GM12801 (cell line): ENCODE results near the gene PSMA1.

Experiments used
- TF ChIP-seq, protein P1 (sequence below): IDR thresholded peaks from one replicate; pipeline ENCODE4 v1.5.1; 2011; ENCODE audit warnings: control low read depth; ENCODE audit not compliant: insufficient read length; ENCODE audit errors: extremely low read depth

Gene PSMA1

DNA sequence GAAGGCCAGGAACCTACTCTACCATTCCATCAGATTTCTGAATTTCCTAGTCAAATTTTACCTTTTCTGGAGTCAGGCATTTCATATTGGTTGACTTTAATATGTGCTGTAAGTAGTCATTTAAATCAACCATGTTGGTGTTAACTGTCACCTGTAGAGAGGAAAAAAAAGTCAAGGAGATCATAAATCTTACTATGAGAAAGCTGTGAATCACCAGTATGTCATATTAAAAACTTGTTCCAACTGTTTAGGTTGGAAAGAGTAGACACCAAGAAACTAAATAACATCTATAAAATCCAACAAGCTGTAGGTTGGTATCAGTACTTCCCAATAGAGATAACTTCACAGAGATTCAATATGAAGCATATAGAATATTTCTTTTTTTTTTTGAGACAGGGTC is 60.0 kb downstream of the PSMA1 start:
- TF ChIP-seq, protein P1, sequence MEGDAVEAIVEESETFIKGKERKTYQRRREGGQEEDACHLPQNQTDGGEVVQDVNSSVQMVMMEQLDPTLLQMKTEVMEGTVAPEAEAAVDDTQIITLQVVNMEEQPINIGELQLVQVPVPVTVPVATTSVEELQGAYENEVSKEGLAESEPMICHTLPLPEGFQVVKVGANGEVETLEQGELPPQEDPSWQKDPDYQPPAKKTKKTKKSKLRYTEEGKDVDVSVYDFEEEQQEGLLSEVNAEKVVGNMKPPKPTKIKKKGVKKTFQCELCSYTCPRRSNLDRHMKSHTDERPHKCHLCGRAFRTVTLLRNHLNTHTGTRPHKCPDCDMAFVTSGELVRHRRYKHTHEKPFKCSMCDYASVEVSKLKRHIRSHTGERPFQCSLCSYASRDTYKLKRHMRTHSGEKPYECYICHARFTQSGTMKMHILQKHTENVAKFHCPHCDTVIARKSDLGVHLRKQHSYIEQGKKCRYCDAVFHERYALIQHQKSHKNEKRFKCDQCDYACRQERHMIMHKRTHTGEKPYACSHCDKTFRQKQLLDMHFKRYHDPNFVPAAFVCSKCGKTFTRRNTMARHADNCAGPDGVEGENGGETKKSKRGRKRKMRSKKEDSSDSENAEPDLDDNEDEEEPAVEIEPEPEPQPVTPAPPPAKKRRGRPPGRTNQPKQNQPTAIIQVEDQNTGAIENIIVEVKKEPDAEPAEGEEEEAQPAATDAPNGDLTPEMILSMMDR = no peak

DNA sequence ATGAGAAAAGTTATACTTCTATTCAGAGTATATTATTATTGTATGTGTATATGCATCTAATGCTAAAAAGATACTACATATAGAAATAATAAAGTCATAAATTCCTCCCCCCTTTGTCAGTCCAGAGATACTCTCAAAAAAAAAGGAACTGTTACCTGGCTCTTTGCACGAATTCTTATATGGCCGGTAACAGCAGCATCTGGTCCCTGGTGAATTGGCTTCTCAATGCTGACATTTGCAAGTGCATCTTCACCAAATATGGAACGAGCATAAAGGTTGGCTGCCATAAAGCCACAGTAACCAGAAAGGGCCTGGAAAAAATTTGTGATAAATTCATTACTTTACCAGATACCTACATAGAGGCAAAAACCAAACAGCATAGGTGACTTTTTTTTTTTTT is 61.8 kb downstream of the PSMA1 start:
- TF ChIP-seq, protein P1 = no peak

DNA sequence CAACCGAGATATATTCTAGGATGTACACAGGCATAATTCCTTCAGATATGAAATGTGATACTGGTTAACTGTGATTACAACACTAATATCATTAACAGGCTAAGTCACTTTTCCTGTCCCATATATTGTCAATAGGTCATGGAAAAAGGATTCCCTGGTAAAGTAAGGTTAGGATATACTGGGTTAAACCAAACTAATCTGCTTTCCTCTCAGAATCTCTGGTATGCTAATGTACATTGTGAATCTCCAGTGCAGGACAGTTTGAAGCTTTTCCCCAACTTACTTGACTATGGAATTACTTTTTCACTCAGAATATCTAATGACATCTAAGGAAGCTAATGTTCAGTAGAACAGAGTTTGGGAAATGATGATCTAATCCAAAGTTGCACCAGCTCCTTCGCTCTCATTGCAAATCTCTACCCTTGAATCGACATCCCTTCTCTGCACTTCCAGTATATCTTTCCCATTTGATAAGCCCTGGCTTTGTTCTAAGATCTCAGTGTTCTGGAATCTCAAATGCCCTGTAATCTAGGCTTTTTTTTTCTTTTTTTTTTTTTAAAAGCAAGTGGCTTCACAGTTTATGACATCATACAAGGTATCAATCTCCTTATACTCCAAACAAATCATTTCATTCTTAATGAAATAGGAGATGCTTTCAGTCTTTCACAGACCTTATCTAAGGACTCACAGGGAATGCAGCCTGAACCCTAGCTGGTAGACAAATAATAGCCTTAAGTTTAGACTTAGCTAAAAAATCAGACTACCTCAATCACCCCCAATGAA is 64.3 kb downstream of the PSMA1 start:
- TF ChIP-seq, protein P1 = no peak
